Testis (tissue), 3 donors: ENCODE data around the gene RPS6KA6. TPM values are rescaled to one million over a fixed set of nuclear protein-coding genes. Genes with fewer than 3 reads are reported as not detected.

Source experiments
- DNase-seq: peaks from one replicate; pipeline ENCODE4 v3.0.0-alpha.2; 2019
- H3K27ac ChIP-seq, 2 donors: fragments of 200-600 bp; sonication (generic); one replicate each; pipeline ENCODE4 v1.5.1; 2019
- H3K27me3 ChIP-seq: fragments of 200-600 bp; sonication (generic); one replicate; pipeline ENCODE4 v1.5.1; 2019
- H3K36me3 ChIP-seq: fragments of 200-600 bp; sonication (generic); one replicate; pipeline ENCODE4 v1.5.1; 2017; ENCODE audit warnings: low read depth; ENCODE audit errors: missing control alignments
- H3K4me1 ChIP-seq: fragments of 200-600 bp; sonication (generic); one replicate; pipeline ENCODE4 v1.5.1; 2019
- H3K4me3 ChIP-seq, 2 donors: fragments of 200-600 bp; sonication (generic); one replicate each; pipeline ENCODE4 v1.5.1; 2017 to 2019
- H3K9me3 ChIP-seq: fragments of 200-600 bp; sonication (generic); one replicate; pipeline ENCODE4 v1.5.1; 2017
- CTCF ChIP-seq, 3 experiments: fragments of 450-650 bp in 2 of 3; fragments of 200-600 bp in 1 of 3; sonication (generic) in 1 of 3; IDR thresholded peaks; one replicate each; pipeline ENCODE4 v1.5.1; 2016 to 2019; ENCODE audit warnings: antibody characterized with exemption in 3 of 3, mild to moderate bottlenecking in 2 of 3, moderate library complexity in 1 of 3
- POLR2A ChIP-seq: fragments of 450-650 bp; IDR thresholded peaks from one replicate; pipeline ENCODE4 v1.6.1; 2017; ENCODE audit warnings: antibody characterized with exemption, mild to moderate bottlenecking, moderate library complexity
- WGBS, 2 donors: methylation state at CpG; one replicate each; pipeline ENCODE4 v1.1.5; 2018; 5-methylcytosine and 5-hydroxymethylcytosine counted together
- intact Hi-C: fragments of 100-400 bp; cut with DNase I; formaldehyde crosslinking; loops from one replicate; pipeline ENCODE4 v1.15.1; 2023; ENCODE audit warnings: low total_unique reads
- polyA plus RNA-seq: library from polyadenylated mRNA; stranded (reverse); fragments of 350-450 nt; fragmentation: Illumina TruSeq; extraction: RNeasy Lipid Tissue Mini Kit (QIAGEN cat#74804); gene quantifications from one replicate; pipeline ENCODE4 v1.2.3, GENCODE V29; 2014; ENCODE audit warnings: low read depth, low replicate concordance; ENCODE audit not compliant: insufficient read depth
- total RNA-seq, 2 donors: library from RNA; depleted of rRNA; stranded (reverse); fragments of >200 nt; gene quantifications; one replicate each; pipeline ENCODE4 v1.2.3, GENCODE V29; 2016

RPS6KA6 gene
- total and polyA plus RNA-seq, 3 donors from 2014 or later, result 3.2 to 5.7 (median 3.8) TPM

- H3K36me3 ChIP-seq, result no peaks in the 10 kb centered on the region
- H3K4me1 ChIP-seq, result no peaks in the 10 kb centered on the region
- no peak overlapping the region for H3K4me3 ChIP-seq
- intact Hi-C loops, result no loop called here
- no peak for TF ChIP-seq POLR2A
- no peak for TF ChIP-seq CTCF (IDR thresholded peaks at IDR 0.05)
- no peak overlapping the region for H3K27ac ChIP-seq
- H3K9me3 ChIP-seq, result no peaks in the 10 kb centered on the region
- no peaks in the 10 kb centered on the region for H3K27me3 ChIP-seq
- no peak for DNase-seq
Measured at GRCh38 chrX:84161641-84162040, 26.4 kb downstream of the RPS6KA6 start.

GRCh38 chrX:84160736-84161135 lies 27.3 kb downstream of the RPS6KA6 start:
- Histone ChIP-seq H3K36me3 (no peaks in the 10 kb centered on the region), H3K4me1 (no peaks in the 10 kb centered on the region), H3K27me3 (no peaks in the 10 kb centered on the region), H3K9me3 (no peaks in the 10 kb centered on the region), H3K4me3 (no peak overlapping the region), H3K27ac (no peak overlapping the region)
- no peak for TF ChIP-seq CTCF (IDR thresholded peaks at IDR 0.05)
- no peak for TF ChIP-seq POLR2A
- intact Hi-C loops, result no loop called here
- no peak for DNase-seq
- 94 to 98% methylated on average over 4 of the region's 4 CpGs for WGBS, 2 donors

GRCh38 chrX:84156821-84157220 lies 31.2 kb downstream of the RPS6KA6 start:
- no peaks in the 10 kb centered on the region for H3K36me3 ChIP-seq
- no peak for TF ChIP-seq CTCF (IDR thresholded peaks at IDR 0.05)
- no peak for TF ChIP-seq POLR2A
- H3K4me1 ChIP-seq, result no peaks in the 10 kb centered on the region
- no peaks in the 10 kb centered on the region for H3K9me3 ChIP-seq
- intact Hi-C loops, result no loop called here
- 86 to 89% methylated on average over 1 of the region's 1 CpG for WGBS, 2 donors
- no peak for DNase-seq
- H3K4me3 ChIP-seq, result no peak overlapping the region
- H3K27me3 ChIP-seq, result no peaks in the 10 kb centered on the region
- no peak overlapping the region for H3K27ac ChIP-seq

GRCh38 chrX:84155938-84156337 lies 32.1 kb downstream of the RPS6KA6 start:
- Histone ChIP-seq H3K27me3 (no peaks in the 10 kb centered on the region), H3K4me3 (no peak overlapping the region), H3K4me1 (no peaks in the 10 kb centered on the region), H3K36me3 (no peaks in the 10 kb centered on the region), H3K9me3 (no peaks in the 10 kb centered on the region), H3K27ac (no peak overlapping the region)
- intact Hi-C loops, result no loop called here
- TF ChIP-seq CTCF (IDR thresholded peaks at IDR 0.05), result no peak
- no peak for TF ChIP-seq POLR2A
- 84 to 92% methylated on average over 3 of the region's 3 CpGs for WGBS, 2 donors
- no peak for DNase-seq

GRCh38 chrX:84153538-84153937 lies 34.5 kb downstream of the RPS6KA6 start:
- 67 to 69% methylated on average over 1 of the region's 1 CpG for WGBS, 2 donors
- DNase-seq, result no peak
- no peak overlapping the region for H3K27ac ChIP-seq
- no peaks in the 10 kb centered on the region for H3K4me1 ChIP-seq
- no peaks in the 10 kb centered on the region for H3K9me3 ChIP-seq
- intact Hi-C loops, result no loop called here
- no peak for TF ChIP-seq CTCF (IDR thresholded peaks at IDR 0.05)
- TF ChIP-seq POLR2A, result no peak
- no peaks in the 10 kb centered on the region for H3K27me3 ChIP-seq
- H3K36me3 ChIP-seq, result no peaks in the 10 kb centered on the region
- H3K4me3 ChIP-seq, result no peak overlapping the region
